HG03460 (cell line): ENCODE results near the gene TNRC18.
"Not testable (repeated sequence)": the region's sequence is repeated elsewhere in the genome, so short reads cannot be mapped to it uniquely, and the experiment has no call there.

Source experiments
- ATAC-seq: cut with Tn5 transposase; IDR thresholded peaks from one replicate; pipeline ENCODE4 v1.9.1; 2021; ENCODE audit not compliant: unreplicated experiment

Gene TNRC18

GRCh38 chr7:5296611-5297226, 126.9 kb downstream of the TNRC18 start:
- ATAC-seq = peak; percentile 61

GRCh38 chr7:5296015-5296610, 127.5 kb downstream of the TNRC18 start:
- no peak for ATAC-seq

- ATAC-seq = no peak
Observed at GRCh38 chr7:5295039-5296014, 128.3 kb downstream of the TNRC18 start.

- ATAC-seq = no peak
Observed at GRCh38 chr7:5294169-5294987, 129.3 kb downstream of the TNRC18 start.

GRCh38 chr7:5291711-5292335, 131.8 kb downstream of the TNRC18 start:
- not testable (repeated sequence) for ATAC-seq

GRCh38 chr7:5291301-5291700, 132.3 kb downstream of the TNRC18 start:
- ATAC-seq = no peak

GRCh38 chr7:5289355-5289754, 134.3 kb downstream of the TNRC18 start:
- no peak for ATAC-seq

- not testable (repeated sequence) for ATAC-seq
Observed at GRCh38 chr7:5288560-5288959, 135.1 kb downstream of the TNRC18 start.

- ATAC-seq = no peak
Observed at GRCh38 chr7:5287802-5288201, 135.8 kb downstream of the TNRC18 start.

GRCh38 chr7:5287373-5287772, 136.3 kb downstream of the TNRC18 start:
- not testable (repeated sequence) for ATAC-seq

- no peak for ATAC-seq
Observed at GRCh38 chr7:5286933-5287332, 136.7 kb downstream of the TNRC18 start.

- no peak for ATAC-seq
Observed at GRCh38 chr7:5284304-5285281, 139.0 kb downstream of the TNRC18 start.

- ATAC-seq = no peak
Observed at GRCh38 chr7:5283421-5284303, 140.0 kb downstream of the TNRC18 start.

- no peak for ATAC-seq
Observed at GRCh38 chr7:5282543-5283316, 140.9 kb downstream of the TNRC18 start, which contains the start of gene SLC29A4. Gene SLC29A4, plus strand, starts transcription at chr7:5282943. Its CDS starts 4,874 bp downstream, at chr7:5287817.

GRCh38 chr7:5281598-5282500, 141.8 kb downstream of the TNRC18 start:
- ATAC-seq = not testable (repeated sequence)

- ATAC-seq = no peak
Observed at GRCh38 chr7:5279734-5280133, 143.9 kb downstream of the TNRC18 start.
